GM20000 (cell line): ENCODE results near the gene CFB.
A peak's percentile ranks its signal among the peaks of the same experiment; 100 is the strongest.

Experiments
- DNase-seq: peaks from one replicate; pipeline ENCODE4 v3.0.0; 2012; ENCODE audit warnings: low spot score
- TF ChIP-seq, protein P1 (sequence below): IDR thresholded peaks from 2 replicates; pipeline ENCODE4 v1.5.1; 2012; ENCODE audit warnings: mild to moderate bottlenecking, control low read depth; ENCODE audit errors: extremely low read depth, missing control alignments

The CFB gene

DNA sequence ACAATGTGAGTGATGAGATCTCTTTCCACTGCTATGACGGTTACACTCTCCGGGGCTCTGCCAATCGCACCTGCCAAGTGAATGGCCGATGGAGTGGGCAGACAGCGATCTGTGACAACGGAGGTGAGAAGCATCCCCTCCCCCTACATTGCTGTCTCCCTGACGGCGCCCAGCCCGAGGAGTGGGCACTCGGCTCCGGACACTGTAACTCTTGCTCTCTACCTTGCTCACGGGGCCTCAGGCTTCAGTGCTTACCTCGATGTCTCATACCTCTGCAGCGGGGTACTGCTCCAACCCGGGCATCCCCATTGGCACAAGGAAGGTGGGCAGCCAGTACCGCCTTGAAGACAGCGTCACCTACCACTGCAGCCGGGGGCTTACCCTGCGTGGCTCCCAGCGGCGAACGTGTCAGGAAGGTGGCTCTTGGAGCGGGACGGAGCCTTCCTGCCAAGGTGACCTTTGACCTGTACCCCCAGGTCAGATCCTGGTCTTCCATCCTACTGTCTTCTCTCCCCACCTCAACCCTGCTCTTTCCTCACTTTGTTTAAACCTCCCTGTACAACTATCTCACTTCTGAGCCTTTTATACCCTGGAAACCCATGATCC is 1.3 kb downstream of the CFB start:
- TF ChIP-seq, protein P1, sequence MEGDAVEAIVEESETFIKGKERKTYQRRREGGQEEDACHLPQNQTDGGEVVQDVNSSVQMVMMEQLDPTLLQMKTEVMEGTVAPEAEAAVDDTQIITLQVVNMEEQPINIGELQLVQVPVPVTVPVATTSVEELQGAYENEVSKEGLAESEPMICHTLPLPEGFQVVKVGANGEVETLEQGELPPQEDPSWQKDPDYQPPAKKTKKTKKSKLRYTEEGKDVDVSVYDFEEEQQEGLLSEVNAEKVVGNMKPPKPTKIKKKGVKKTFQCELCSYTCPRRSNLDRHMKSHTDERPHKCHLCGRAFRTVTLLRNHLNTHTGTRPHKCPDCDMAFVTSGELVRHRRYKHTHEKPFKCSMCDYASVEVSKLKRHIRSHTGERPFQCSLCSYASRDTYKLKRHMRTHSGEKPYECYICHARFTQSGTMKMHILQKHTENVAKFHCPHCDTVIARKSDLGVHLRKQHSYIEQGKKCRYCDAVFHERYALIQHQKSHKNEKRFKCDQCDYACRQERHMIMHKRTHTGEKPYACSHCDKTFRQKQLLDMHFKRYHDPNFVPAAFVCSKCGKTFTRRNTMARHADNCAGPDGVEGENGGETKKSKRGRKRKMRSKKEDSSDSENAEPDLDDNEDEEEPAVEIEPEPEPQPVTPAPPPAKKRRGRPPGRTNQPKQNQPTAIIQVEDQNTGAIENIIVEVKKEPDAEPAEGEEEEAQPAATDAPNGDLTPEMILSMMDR, result no peak
- no peak for DNase-seq

DNA sequence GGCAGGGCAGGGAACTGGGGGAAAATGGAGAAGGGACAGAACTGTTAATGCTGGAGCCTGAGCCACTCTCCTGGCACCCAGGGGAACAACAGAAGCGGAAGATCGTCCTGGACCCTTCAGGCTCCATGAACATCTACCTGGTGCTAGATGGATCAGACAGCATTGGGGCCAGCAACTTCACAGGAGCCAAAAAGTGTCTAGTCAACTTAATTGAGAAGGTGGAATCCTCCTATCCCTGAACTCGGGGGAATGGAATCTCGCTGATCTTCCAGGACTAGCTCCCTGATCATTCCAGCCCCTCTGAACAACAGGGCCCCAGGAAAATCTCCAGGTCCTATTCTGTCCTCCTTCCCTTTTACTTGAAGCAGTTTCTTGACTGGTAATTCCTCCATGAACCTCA is 2.0 kb downstream of the CFB start:
- TF ChIP-seq, protein P1, result no peak
- DNase-seq, result no peak

DNA sequence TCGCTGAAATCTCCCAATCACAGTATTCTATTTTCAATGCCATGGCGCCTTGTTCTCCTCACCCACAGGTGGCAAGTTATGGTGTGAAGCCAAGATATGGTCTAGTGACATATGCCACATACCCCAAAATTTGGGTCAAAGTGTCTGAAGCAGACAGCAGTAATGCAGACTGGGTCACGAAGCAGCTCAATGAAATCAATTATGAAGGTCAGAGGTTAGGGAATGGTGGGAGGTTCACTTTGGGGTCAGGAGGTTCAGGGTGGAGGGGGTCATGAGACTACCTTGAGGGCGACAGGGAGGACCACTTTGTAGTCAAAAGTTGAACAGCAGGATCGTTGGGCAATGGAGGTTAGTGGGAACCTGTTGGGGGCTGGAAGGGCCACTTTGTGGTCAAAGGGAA is 2.4 kb downstream of the CFB start:
- TF ChIP-seq, protein P1, result no peak

DNA sequence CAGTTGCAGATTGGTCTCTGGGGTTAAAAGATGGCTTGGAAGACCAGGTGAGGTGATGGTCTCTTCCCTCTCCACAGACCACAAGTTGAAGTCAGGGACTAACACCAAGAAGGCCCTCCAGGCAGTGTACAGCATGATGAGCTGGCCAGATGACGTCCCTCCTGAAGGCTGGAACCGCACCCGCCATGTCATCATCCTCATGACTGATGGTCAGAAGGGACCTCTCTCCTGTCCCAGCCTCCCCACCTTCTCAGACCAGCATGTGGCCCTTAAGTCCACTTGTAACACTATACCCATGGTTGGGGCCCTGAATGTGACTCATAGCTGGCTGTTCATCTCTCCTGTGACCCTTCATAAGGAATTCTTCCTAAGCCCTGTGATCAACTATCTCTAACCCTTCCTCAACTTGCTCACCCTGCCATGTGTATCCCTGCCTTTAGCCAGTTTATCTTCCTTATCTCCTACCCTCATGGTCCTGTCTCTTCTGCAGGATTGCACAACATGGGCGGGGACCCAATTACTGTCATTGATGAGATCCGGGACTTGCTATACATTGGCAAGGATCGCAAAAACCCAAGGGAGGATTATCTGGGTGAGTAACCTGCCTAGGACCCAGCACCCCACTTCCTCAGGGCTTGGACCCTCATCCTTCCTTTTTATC is 3.0 kb downstream of the CFB start:
- no peak for DNase-seq
- TF ChIP-seq, protein P1, result no peak

More for the DNA sequence above, 2.4 kb downstream of the CFB start:
- DNase-seq, result no peak

DNA sequence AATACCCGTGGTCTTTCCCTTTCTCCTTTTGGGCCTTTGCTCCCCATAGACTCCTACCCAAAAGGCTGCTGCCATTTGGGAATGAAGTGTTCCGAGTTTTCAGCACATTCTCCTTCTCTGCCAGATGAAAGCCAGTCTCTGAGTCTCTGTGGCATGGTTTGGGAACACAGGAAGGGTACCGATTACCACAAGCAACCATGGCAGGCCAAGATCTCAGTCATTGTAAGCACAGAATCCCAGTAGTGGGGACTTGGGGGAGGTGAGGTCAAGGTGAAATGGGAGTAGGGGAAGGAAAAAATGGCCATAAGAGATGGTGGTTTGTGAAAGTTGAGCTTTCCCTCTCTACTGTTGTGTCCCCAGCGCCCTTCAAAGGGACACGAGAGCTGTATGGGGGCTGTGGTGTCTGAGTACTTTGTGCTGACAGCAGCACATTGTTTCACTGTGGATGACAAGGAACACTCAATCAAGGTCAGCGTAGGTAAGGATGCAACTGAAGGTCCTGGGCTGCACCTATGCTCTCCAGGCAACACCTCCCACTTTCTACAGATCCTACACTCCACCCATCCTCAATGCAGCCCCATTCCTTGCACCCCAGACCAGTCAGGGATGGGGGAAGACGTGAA is 4.1 kb downstream of the CFB start:
- TF ChIP-seq, protein P1, result no peak
- DNase-seq, result no peak

DNA sequence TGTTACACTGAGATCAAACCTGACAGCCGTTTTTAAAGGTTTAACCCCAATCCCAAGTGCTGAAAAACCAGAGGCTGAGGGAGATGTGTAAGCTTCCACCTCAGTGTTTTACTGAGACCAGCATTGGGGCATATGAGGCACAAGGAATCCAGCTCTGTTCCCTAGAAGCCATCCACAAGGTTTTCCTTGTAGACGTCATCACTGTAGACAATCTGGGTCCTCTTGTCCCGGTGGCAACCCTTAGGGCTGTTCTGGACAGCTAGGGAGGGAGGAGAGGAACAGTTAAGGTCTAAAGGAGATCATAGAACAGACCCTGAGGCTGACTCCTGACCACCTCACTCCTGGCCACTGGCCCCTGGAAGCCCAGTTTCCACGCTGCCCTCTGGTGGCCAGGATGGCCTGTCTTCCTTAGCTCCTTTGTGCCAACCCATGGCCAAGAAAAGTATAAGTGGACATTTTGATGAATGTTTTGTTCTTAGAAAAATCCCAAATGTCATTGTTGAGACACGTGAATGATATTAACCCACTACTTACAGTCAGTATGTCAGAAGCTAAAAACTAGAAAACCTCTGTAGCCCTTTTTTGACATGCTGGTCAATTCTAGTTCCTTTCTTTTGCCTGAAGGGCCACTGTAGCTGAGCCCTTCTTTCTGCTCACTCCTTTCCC is 6.4 kb downstream of the CFB start:
- peak; percentile 47 for DNase-seq
- TF ChIP-seq, protein P1, result peak; percentile 47

DNA sequence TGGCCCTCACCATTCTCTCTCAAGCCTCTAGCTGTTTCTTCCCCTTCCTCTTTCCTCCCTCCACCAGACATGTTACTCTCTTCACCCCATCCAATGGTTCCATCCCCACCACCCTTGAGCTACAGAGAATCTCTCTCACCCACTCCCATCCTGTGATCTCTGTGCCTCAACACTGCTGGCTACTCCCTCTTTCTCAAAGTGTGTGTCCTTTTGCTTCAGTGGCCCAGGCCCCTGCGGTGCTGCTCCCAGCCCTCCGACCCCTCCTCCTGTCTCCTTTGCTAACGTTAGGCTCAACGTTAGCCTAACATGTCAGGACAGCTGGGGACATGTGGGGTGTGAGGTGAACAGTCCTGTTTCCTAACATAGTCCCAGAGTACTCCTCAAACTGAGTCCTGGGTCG is 7.0 kb downstream of the CFB start:
- no peak for DNase-seq
- TF ChIP-seq, protein P1, result no peak
